Measurements from ENCODE around the gene TULP4. TPM values are rescaled to one million over a fixed set of nuclear protein-coding genes. Genes with fewer than 3 reads are reported as not detected.

Gene TULP4
- total RNA-seq, 1 experiment from 2014 or later: 64.6 TPM

GRCh38 chr6:158503222-158503621 lies 191.0 kb downstream of the TULP4 start:
- Histone ChIP-seq H3K27ac (ENCODE audit: insufficient read length, low read depth, low read length) (no peak overlapping the region), H4K91ac (ENCODE audit: insufficient read length, low read depth, low read length) (no peak overlapping the region), H3K56ac (ENCODE audit: insufficient read length, low read depth, low read length) (no peak overlapping the region), H2BK120ac (ENCODE audit: low read depth, low read length, poor library complexity, severe bottlenecking) (no peak overlapping the region), H3K4me1 (ENCODE audit: insufficient read depth, low read length) (no peaks in the 10 kb centered on the region), H4K20me1 (ENCODE audit: control insufficient read depth, insufficient read depth, insufficient read length) (no peaks in the 10 kb centered on the region), H3K23me2 (ENCODE audit: insufficient read length, low read depth, low read length, poor library complexity, severe bottlenecking) (no peaks in the 10 kb centered on the region), H2AFZ (ENCODE audit: low read length) (no peak overlapping the region), H3K27me3 (ENCODE audit: insufficient read depth, low read length) (no peaks in the 10 kb centered on the region), H2BK12ac (ENCODE audit: insufficient read length, low read depth, low read length) (no peak overlapping the region), H2BK15ac (ENCODE audit: low read depth, low read length) (no peak overlapping the region), H3K79me2 (ENCODE audit: insufficient read depth, low read length) (no peaks in the 10 kb centered on the region), H3K4me2 (ENCODE audit: insufficient read depth, insufficient read length, low read length) (no peak overlapping the region), H2BK20ac (ENCODE audit: low read depth, low read length, poor library complexity, severe bottlenecking) (no peak overlapping the region), H3K4ac (ENCODE audit: low read depth, low read length) (no peak overlapping the region), H4K5ac (ENCODE audit: insufficient read length, low read depth, low read length) (no peak overlapping the region), H2BK5ac (ENCODE audit: insufficient read length, low read length) (no peak overlapping the region), H3K79me1 (ENCODE audit: insufficient read depth, low read depth, low read length, poor library complexity, severe bottlenecking) (no peaks in the 10 kb centered on the region), H3K23ac (ENCODE audit: insufficient read length, low read depth, low read length) (no peak overlapping the region), H3K18ac (ENCODE audit: insufficient read length, low read depth, low read length) (no peak overlapping the region), H3K14ac (ENCODE audit: insufficient read depth, low read length) (no peak overlapping the region), H3K9me3 (ENCODE audit: control insufficient read depth, low read depth, low read length) (no peaks in the 10 kb centered on the region), H3K9ac (ENCODE audit: extremely low read depth, insufficient read length, low read length) (no peak overlapping the region), H3T11ph (ENCODE audit: low read length) (no peak overlapping the region), H2AK5ac (ENCODE audit: insufficient read length, low read length) (no peak overlapping the region), H4K8ac (replicated peaks; ENCODE audit: insufficient read length, low read depth, low read length) (no peak overlapping the region)
- H3K4me3 Mint-ChIP-seq: no peak overlapping the region
- H3K36me3 Mint-ChIP-seq (ENCODE audit: insufficient read depth in 1 of 3, low read depth in 3 of 3): peaks cover 9 to 57% (median 39%) of the 10 kb centered on the region in 3 experiments
- H3K27ac Mint-ChIP-seq: peak overlapping the region in 2 of 3 experiments; percentile 12 to 49; a peak in 1 of 7 replicates
- no peak for TF ChIP-seq CTCF (conservative IDR thresholded peaks at IDR 0.05)
- no peaks in the 10 kb centered on the region for H3K9me3 Mint-ChIP-seq
- WGBS (ENCODE audit: extremely low coverage, insufficient read length, low lambda C conversion rate): no CpG with 5 or more reads among the region's 7 CpGs
- no peaks in the 10 kb centered on the region for H3K27me3 Mint-ChIP-seq (ENCODE audit: low read depth)
- peaks cover 6 to 7% of the 10 kb centered on the region in 2 experiments for H3K4me1 Mint-ChIP-seq
- DNase-seq: peak; percentile 18

All from H9 (cell line).